Right cardiac atrium (tissue), 5 donors: Measurements from ENCODE around the gene NBEA. TPM values are rescaled to one million over a fixed set of nuclear protein-coding genes. Genes with fewer than 3 reads are reported as not detected.
"Not testable (repeated sequence)": the region's sequence is repeated elsewhere in the genome, so short reads cannot be mapped to it uniquely, and the experiment has no call there.

Experiments used
- ATAC-seq, 2 donors: fragments of 200-7000 bp; cut with Tn5 transposase; one replicate each; pipeline versions ENCODE4 v1.8.0 to v1.9.1; 2020; ENCODE audit warnings: moderate library complexity in 2 of 2, mild to moderate bottlenecking in 1 of 2
- DNase-seq, 3 donors: peaks; one replicate each; pipeline ENCODE4 v3.0.0-alpha.2; 2020
- H3K27ac ChIP-seq: one replicate; pipeline ENCODE4 v1.5.1; 2013; ENCODE audit warnings: mild to moderate bottlenecking, low read length, control low read depth, moderate library complexity
- H3K27me3 ChIP-seq: one replicate; pipeline ENCODE4 v1.6.1; 2013; ENCODE audit not compliant: control insufficient read depth, insufficient read depth
- H3K4me1 ChIP-seq: one replicate; pipeline ENCODE4 v1.6.1; 2013; ENCODE audit warnings: low read length; ENCODE audit not compliant: control insufficient read depth, insufficient read depth
- H3K4me3 ChIP-seq: one replicate; pipeline ENCODE4 v1.5.1; 2013; ENCODE audit warnings: low read length, control low read depth
- H3K9me3 ChIP-seq: one replicate; pipeline ENCODE4 v1.6.1; 2013; ENCODE audit warnings: low read length; ENCODE audit not compliant: control insufficient read depth
- WGBS: extraction: QIAGEN DNeasy Blood & Tissue Kit; methylation state at CpG from one replicate; pipeline ENCODE4 v1.1.7; 2013; 5-methylcytosine and 5-hydroxymethylcytosine counted together
- intact Hi-C, 4 donors: fragments of 100-400 bp; cut with DNase I; formaldehyde crosslinking; loops; one replicate each; pipeline versions ENCODE4 v1.11.0 to v1.14.0; 2022 to 2023
- polyA plus RNA-seq: library from polyadenylated mRNA; stranded (reverse); fragments of 200-250 nt; gene quantifications from one replicate; pipeline ENCODE4 v1.2.3, GENCODE V29; 2013
- total RNA-seq, 4 donors: library from RNA; stranded (reverse); fragmentation: NEBNext Ultra II Directional; extraction: Animal tissue kit (Norgen Biotek cat#: 25700); gene quantifications; one replicate each; pipeline ENCODE4 v1.2.1, GENCODE V29; 2021
- donor health status: healthy with polysubstance abuse.
- donor health status: DM: no; HTN: yes; CAD: no.
- donor health status: DM: no; HTN: no; CAD: no.
- donor health status: DM: no; HTN: yes; CAD: no; lungs with severe emphysema.
- donor health status: DM: yes; HTN: yes; CAD: no.

Gene NBEA
- total and polyA plus RNA-seq, 5 donors, result 8.1 to 20.7 (median 20.0) TPM

- Histone ChIP-seq H3K4me3 (no peak overlapping the region), H3K27me3 (no peaks in the 10 kb centered on the region), H3K4me1 (peaks cover 1% of the 10 kb centered on the region), H3K27ac (no peak overlapping the region), H3K9me3 (no peaks in the 10 kb centered on the region)
- intact Hi-C loops, result no loop called here
- ATAC-seq (no peak), DNase-seq (no peak)
Measured at GRCh38 chr13:35389535-35389934, 447.5 kb downstream of the NBEA start.

DNA sequence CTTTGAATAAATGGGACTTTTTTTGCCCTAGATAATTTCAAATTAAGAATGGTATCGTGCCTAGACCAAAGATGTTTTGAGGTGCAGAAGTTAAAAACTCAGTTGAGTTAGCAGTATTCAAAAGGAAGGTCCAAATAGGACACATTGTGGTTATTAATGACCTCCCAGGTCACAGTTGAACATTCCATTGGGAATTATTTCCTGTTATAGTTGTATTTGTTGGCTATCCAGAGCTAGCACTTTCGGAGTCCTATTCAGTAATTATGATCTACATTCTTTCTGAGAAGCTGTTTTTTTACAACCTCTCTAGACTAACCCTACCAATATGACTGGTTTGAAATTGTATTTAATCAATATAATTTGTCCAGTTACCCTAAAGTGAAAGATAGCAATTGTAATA, 450.7 kb downstream of the NBEA start:
- Histone ChIP-seq H3K27me3 (no peaks in the 10 kb centered on the region), H3K4me3 (no peak overlapping the region), H3K9me3 (no peaks in the 10 kb centered on the region), H3K27ac (no peak overlapping the region), H3K4me1 (peaks cover 1% of the 10 kb centered on the region)
- 77% methylated on average over 2 of the region's 2 CpGs for WGBS
- no peak for DNase-seq
- ATAC-seq, result no peak
- intact Hi-C loops, result no loop called here

DNA sequence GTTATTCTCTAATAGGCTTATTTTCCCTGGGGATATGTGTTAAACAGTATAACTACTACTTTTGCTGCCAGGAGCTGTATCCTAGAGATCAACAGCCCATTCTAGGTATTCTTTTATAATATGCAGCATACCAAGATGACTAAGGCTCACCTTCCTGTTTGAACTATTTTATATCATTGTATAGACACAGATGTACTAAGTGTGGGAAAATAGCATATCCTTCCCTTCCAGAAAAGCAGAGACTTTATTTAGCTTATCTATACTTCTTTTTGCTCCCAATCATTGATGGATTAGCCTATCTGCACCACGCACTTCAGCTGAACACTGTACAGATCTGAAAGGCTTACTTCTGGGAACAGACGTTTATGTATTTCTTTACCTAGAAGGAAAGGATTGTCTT, 451.8 kb downstream of the NBEA start:
- DNase-seq, result no peak
- WGBS, result 69% methylated on average over 2 of the region's 2 CpGs
- Histone ChIP-seq H3K4me3 (no peak overlapping the region), H3K4me1 (peaks cover 1% of the 10 kb centered on the region), H3K27me3 (no peaks in the 10 kb centered on the region), H3K9me3 (no peaks in the 10 kb centered on the region), H3K27ac (no peak overlapping the region)
- no peak for ATAC-seq
- intact Hi-C loops, result no loop called here

GRCh38 chr13:35408285-35408684, 466.2 kb downstream of the NBEA start:
- H3K4me1 ChIP-seq, DNase-seq, H3K27me3 ChIP-seq, H3K27ac ChIP-seq, H3K9me3 ChIP-seq, intact Hi-C loops, H3K4me3 ChIP-seq, ATAC-seq: not testable (repeated sequence)
- WGBS, result 97% methylated on average over 2 of the region's 2 CpGs

DNA sequence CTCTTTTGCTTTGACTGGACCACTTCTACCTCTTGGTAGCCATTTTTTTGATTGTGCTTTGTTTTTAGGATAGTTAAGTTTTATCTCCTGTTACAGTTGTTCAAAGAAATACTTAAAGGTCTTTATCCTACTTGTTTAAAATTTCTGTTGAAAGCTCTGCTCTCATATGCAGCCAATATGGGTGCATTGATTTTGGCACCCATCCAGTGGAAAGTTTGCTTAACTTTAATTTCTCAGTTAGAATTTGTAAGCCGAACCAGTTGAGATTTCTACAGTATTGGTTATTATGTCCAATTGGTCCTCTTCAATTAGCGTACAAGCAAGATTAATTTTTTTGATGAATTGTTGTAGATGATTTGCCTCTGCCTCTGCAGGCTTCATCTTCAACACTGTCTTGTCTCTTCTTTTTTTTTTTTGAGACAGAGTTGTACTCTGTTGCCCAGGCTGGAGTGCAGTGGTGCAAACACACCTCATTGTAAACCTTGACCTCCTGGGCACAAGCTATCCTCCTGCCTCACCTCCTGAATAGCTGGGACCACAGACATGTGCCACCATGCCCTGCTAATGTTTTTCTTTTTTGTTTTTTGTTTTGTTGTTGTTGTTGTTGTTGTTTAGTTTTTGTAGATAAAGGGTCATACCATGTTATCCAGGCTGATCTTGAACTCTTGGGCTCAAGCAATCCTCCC, 469.1 kb downstream of the NBEA start:
- no peaks in the 10 kb centered on the region for H3K27me3 ChIP-seq
- WGBS, result 95% methylated on average over 2 of the region's 2 CpGs
- DNase-seq, result no peak
- H3K4me1 ChIP-seq, result no peaks in the 10 kb centered on the region
- no peak overlapping the region for H3K4me3 ChIP-seq
- no peak for ATAC-seq
- intact Hi-C loops, result no loop called here
- H3K27ac ChIP-seq, result no peak overlapping the region
- H3K9me3 ChIP-seq, result no peaks in the 10 kb centered on the region

DNA sequence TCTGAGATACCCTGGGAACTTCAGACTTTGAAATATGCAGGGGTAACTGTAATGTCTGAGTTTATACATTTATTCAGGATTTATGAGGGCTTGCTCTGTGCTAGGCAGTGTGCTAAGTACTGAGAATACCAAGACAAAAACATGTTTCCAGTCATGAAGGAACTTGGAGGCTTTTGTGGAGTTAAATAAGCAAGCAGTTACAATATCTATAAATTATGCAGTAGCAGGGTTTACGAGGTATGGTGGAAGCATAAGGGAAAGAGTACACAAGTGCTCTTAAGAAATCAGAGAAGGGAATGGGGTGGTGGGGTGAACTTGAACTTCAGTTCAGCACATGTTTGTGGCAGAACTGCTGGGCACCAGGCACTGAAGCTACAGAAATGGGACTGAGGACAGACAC, 506.4 kb downstream of the NBEA start:
- no peak for DNase-seq

GRCh38 chr13:35449821-35450220, 507.8 kb downstream of the NBEA start:
- DNase-seq (no peak), ATAC-seq (no peak)
- H3K9me3 ChIP-seq, result no peaks in the 10 kb centered on the region
- WGBS, result 95% methylated on average over 2 of the region's 2 CpGs
- intact Hi-C loops, result no loop called here
- no peak overlapping the region for H3K27ac ChIP-seq
- no peaks in the 10 kb centered on the region for H3K4me1 ChIP-seq
- no peak overlapping the region for H3K4me3 ChIP-seq
- no peaks in the 10 kb centered on the region for H3K27me3 ChIP-seq

More for the DNA sequence above, 506.4 kb downstream of the NBEA start:
- H3K4me1 ChIP-seq, result no peaks in the 10 kb centered on the region
- no peak overlapping the region for H3K27ac ChIP-seq
- no peak overlapping the region for H3K4me3 ChIP-seq
- H3K27me3 ChIP-seq, result no peaks in the 10 kb centered on the region
- ATAC-seq, result no peak
- 86% methylated on average over 1 of the region's 1 CpG for WGBS
- no peaks in the 10 kb centered on the region for H3K9me3 ChIP-seq
- intact Hi-C loops, result no loop called here

DNA sequence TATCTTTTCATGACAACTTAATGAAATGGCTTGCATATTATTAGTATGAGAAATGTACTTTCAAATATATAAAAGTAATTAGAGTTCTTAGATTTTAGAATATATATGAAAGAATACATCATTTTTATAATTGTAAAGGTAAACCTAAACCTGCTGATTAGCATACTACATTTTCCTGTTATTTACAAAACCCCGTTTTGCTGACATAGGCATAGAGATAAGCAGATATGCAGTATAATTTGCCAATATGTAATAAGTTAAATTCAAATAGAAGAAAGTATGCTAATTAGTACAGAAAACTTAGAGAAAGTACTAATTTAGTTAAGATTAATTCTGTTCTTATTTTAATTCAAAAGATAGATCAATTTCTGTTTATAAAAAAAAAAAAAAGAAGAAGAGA, 513.0 kb downstream of the NBEA start:
- intact Hi-C loops, result no loop called here

DNA sequence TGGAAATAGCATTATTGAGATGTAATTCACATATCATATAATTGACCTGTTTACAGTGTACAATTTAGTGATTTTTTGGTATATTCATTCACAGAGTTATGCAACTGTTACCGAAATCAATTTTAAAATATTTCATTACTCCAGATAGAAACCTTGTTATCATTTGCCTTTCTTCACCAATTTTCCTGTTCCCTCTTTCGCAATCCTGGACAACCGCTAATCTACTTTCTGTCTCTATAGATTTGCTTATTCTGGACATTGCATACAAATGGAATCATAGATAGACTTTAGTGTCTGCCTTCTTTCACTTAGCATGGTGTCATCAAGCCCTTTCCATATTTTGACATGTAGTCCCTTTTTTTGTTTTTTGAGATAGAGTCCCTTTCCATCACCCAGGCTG, 515.2 kb downstream of the NBEA start:
- H3K4me3 ChIP-seq, result no peak overlapping the region
- DNase-seq (no peak), ATAC-seq (no peak)
- no peaks in the 10 kb centered on the region for H3K9me3 ChIP-seq
- no peaks in the 10 kb centered on the region for H3K4me1 ChIP-seq
- H3K27me3 ChIP-seq, result no peaks in the 10 kb centered on the region
- 97% methylated on average over 3 of the region's 3 CpGs for WGBS
- no peak overlapping the region for H3K27ac ChIP-seq
- intact Hi-C loops, result no loop called here

More for the DNA sequence above, 513.0 kb downstream of the NBEA start:
- no peak for DNase-seq
- ATAC-seq, result no peak
- Histone ChIP-seq H3K9me3 (no peaks in the 10 kb centered on the region), H3K27ac (no peak overlapping the region), H3K27me3 (no peaks in the 10 kb centered on the region), H3K4me1 (no peaks in the 10 kb centered on the region), H3K4me3 (no peak overlapping the region)
- WGBS, result 92% methylated on average over 1 of the region's 1 CpG

DNA sequence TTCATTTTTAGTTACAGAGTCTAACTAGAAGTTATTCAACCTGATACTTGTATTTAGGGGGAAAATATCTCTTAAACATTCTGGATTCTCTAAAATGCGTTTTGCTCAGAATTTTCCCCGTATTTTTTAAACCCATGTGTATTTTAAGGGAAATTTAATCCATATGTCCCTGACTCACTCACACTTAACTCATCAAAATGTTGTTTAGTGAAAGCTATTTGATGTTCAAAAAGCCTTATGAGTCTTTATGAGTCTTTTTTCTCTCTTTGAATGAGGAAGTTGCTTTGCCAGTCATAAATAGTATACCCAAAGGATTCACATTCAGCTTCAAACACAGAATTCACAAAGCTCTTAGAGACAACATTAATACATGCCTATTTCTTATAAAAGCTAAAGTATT, 518.0 kb downstream of the NBEA start:
- intact Hi-C loops, result loop anchor here in 1 of 4 donors (10.0 kb wide), 1 partner anchor 505 kb away; no protein-coding TSS in a partner anchor
- 97% methylated on average over 2 of the region's 2 CpGs for WGBS
- Histone ChIP-seq H3K27me3 (no peaks in the 10 kb centered on the region), H3K9me3 (no peaks in the 10 kb centered on the region), H3K4me1 (no peaks in the 10 kb centered on the region), H3K4me3 (no peak overlapping the region), H3K27ac (no peak overlapping the region)
- ATAC-seq (no peak), DNase-seq (no peak)

- H3K9me3 ChIP-seq, result no peaks in the 10 kb centered on the region
- 97% methylated on average over 3 of the region's 3 CpGs for WGBS
- H3K4me1 ChIP-seq, result no peaks in the 10 kb centered on the region
- DNase-seq (no peak), ATAC-seq (no peak)
- H3K27me3 ChIP-seq, result no peaks in the 10 kb centered on the region
- H3K27ac ChIP-seq, result no peak overlapping the region
- no peak overlapping the region for H3K4me3 ChIP-seq
- intact Hi-C loops, result loop anchor here in 1 of 4 donors (10.0 kb wide), 1 partner anchor 499 kb away; no protein-coding TSS in a partner anchor
Measured at GRCh38 chr13:35465371-35465770, 523.3 kb downstream of the NBEA start.

DNA sequence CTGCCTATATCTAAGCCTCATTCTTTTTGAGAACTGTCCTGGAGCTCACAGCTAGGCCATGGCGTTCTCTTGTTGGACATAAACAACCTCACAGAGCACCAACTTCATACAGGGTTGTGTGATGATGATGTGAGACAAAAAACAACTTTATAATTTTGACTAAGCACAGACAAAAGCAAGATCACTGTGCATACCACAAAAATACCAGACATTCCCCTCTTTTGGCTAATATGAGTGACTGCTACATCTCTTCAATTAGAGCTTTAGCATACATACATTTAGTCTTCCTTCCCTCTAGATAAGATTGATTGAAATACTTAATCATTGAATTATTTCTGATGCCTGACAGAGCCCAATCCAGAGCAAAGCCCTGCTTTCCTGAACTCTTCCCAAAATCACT, 526.1 kb downstream of the NBEA start:
- H3K4me3 ChIP-seq, result no peak overlapping the region
- intact Hi-C loops, result loop anchor here in 1 of 4 donors (10.0 kb wide), 1 partner anchor 497 kb away; no protein-coding TSS in a partner anchor
- 92% methylated on average over 1 of the region's 1 CpG for WGBS
- H3K9me3 ChIP-seq, result no peaks in the 10 kb centered on the region
- H3K27ac ChIP-seq, result no peak overlapping the region
- no peak for ATAC-seq
- H3K4me1 ChIP-seq, result no peaks in the 10 kb centered on the region
- H3K27me3 ChIP-seq, result no peaks in the 10 kb centered on the region
- no peak for DNase-seq
